Stomach (tissue), 4 donors: Measurements from ENCODE around the gene BICD1.

Experiments used
- POLR2AphosphoS5 ChIP-seq, 3 donors: sonication (generic); formaldehyde crosslinking; IDR thresholded peaks; one replicate each; pipeline ENCODE4 v1.6.1; 2016; ENCODE audit warnings: antibody characterized with exemption in 3 of 3
- TF ChIP-seq, protein P1 (sequence below), 7 experiments: fragments of 450-650 bp in 4 of 7; fragments of 200-600 bp in 3 of 7; sonication (generic) in 3 of 7; IDR thresholded peaks; one replicate each; pipeline ENCODE4 v1.5.1; 2016 to 2019; ENCODE audit warnings: antibody characterized with exemption in 7 of 7, control low read depth in 2 of 7, mild to moderate bottlenecking in 1 of 7

DNA sequence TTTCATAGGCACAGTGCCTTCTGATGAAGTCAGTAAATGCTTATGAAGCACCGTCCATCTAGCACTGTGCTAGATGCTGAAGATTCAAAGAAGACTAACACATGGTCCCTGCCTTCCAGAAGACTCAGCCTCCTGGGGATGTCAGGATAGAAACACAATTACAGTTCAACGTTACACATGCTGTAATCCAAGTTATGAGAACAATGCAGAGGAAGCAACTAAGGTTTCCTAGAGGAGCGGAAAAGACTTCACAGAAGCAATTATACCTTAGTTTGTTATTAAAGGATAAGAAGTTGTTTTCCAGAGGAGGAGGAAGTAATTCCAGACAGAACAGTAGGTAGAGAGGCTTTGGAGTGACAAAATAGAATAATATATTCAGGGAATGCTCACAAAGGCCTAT, 225.8 kb downstream of the BICD1 start:
- TF ChIP-seq, protein P1, sequence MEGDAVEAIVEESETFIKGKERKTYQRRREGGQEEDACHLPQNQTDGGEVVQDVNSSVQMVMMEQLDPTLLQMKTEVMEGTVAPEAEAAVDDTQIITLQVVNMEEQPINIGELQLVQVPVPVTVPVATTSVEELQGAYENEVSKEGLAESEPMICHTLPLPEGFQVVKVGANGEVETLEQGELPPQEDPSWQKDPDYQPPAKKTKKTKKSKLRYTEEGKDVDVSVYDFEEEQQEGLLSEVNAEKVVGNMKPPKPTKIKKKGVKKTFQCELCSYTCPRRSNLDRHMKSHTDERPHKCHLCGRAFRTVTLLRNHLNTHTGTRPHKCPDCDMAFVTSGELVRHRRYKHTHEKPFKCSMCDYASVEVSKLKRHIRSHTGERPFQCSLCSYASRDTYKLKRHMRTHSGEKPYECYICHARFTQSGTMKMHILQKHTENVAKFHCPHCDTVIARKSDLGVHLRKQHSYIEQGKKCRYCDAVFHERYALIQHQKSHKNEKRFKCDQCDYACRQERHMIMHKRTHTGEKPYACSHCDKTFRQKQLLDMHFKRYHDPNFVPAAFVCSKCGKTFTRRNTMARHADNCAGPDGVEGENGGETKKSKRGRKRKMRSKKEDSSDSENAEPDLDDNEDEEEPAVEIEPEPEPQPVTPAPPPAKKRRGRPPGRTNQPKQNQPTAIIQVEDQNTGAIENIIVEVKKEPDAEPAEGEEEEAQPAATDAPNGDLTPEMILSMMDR (IDR thresholded peaks at IDR 0.05): no peak
- no peak for TF ChIP-seq POLR2AphosphoS5 (IDR thresholded peaks at IDR 0.05)
